Ectodermal cell (in vitro differentiated cells): ENCODE results near the gene DNM1L.

ENCODE experiments used
- H3K27ac ChIP-seq: 2 replicates; pipeline ENCODE4 v1.7.0; 2013; ENCODE audit warnings: mild to moderate bottlenecking, low read depth, low read length; ENCODE audit not compliant: insufficient read depth, poor library complexity, severe bottlenecking
- H3K27me3 ChIP-seq: 2 replicates; pipeline ENCODE4 v1.7.0; 2013; ENCODE audit warnings: mild to moderate bottlenecking, low read length; ENCODE audit not compliant: insufficient read depth, control insufficient read depth, poor library complexity, severe bottlenecking
- H3K36me3 ChIP-seq: one replicate; pipeline ENCODE4 v1.7.0; 2013; ENCODE audit warnings: low read length; ENCODE audit not compliant: control insufficient read depth, insufficient read depth
- H3K4me1 ChIP-seq: one replicate; pipeline ENCODE4 v1.7.0; 2013; ENCODE audit warnings: low read length; ENCODE audit not compliant: control insufficient read depth, insufficient read depth
- H3K4me3 ChIP-seq: 2 replicates; pipeline ENCODE4 v1.7.0; 2013; ENCODE audit warnings: low read depth, low read length, control low read depth; ENCODE audit not compliant: insufficient read depth
- H3K9me3 ChIP-seq: 2 replicates; pipeline ENCODE4 v1.7.0; 2013; ENCODE audit warnings: mild to moderate bottlenecking, low read length, moderate library complexity; ENCODE audit not compliant: control insufficient read depth
- WGBS, 2 experiments: methylation state at CpG; one replicate each; pipeline ENCODE4 v1.1.7; 2013; ENCODE audit warnings: missing lambda C conversion rate in 2 of 2; 5-methylcytosine and 5-hydroxymethylcytosine counted together

The DNM1L gene

DNA sequence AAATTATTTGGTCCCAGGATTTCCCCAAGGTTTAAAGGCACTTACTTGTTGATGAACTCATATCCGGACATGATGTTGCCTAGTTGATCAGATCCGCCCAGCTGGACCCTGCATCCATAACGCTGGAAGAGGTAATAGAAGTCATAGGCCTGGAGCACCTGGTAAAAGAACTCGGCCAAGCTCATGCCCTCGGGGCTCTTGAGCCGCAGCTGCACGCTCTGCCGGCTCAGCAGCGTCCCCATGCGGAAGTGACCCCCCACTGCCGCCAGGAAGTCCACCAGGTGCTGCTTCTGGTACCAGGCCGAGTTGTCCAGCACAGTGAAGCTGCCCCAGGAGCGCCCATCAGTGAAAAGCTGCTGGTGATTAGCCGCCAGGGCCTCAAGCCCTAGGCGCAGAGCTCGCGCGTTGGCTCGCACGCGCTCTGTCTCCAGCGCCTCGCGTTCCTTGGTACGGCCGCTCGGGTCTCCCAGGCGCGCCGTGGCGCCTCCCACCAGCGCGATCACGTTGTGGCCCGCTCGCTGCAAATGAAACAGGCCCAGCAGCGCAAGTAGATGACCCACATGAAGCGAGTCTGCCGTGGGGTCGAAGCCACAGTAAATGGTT is 76.1 kb downstream of the DNM1L start:
- Histone ChIP-seq H3K36me3 (peaks cover 18% of the 10 kb centered on the region), H3K27me3 (no peaks in the 10 kb centered on the region)
- WGBS, 2 experiments = 1% methylated on average over 40 of the region's 40 CpGs

DNA sequence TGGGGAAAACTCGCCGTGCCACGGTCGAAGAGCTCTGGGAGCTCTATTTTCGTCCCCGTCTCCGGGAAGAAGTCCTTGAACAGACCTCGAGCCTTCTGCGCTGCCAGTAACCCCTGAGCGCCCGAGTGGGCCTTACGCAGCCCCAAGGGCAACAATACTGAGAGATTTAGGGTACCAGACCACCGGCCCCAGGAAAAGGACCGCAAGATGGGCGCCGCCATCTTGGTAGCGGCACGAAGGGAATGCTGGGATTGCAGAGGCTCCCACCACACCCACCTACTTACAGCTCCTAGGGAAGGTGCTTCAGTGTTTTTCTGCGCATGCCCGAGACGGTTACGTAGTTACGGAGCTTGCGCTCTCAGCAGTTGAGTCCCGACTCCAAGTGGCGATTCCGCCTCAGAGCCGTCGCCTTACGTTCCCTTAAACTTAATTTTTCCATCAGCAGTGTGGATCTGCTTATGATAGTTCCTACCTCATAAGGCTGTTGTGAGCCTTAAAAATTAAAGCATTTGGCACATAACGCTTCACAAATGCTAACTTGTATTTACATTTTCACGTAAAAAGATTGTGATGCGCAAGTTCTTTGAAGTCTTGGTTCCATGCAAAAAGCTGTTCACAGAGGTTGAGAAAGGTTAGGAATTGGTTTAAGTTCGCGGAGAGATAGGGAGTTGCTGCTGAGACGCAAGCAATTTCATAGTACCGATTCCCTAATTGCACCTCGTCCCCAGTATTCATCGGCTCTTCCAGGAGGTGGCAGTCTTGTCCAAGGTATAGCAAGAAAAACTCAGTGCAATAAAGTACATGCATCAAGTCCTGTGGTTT is 76.8 kb downstream of the DNM1L start, which contains the start of gene YARS2:
TSS of gene YARS2 (minus strand) at position 244 of the 822 bp plus-strand sequence. CDS start at position 221, 23 bp downstream.
- Histone ChIP-seq H3K36me3 (peaks cover 11% of the 10 kb centered on the region), H3K27me3 (no peaks in the 10 kb centered on the region), H3K4me1 (peaks cover 5% of the 10 kb centered on the region), H3K9me3 (no peaks in the 10 kb centered on the region), H3K27ac (peak within 1 kb of the TSS; percentile 91), H3K4me3 (peak within 1 kb of the TSS; percentile 98)
- WGBS, 2 experiments = 0% methylated on average over 38 to 39 of the region's 39 CpGs

More for the DNA sequence above, 76.1 kb downstream of the DNM1L start:
- Histone ChIP-seq H3K4me3 (peak overlapping the region; percentile 98), H3K27ac (peak overlapping the region; percentile 78), H3K4me1 (peaks cover 5% of the 10 kb centered on the region), H3K9me3 (no peaks in the 10 kb centered on the region)

DNA sequence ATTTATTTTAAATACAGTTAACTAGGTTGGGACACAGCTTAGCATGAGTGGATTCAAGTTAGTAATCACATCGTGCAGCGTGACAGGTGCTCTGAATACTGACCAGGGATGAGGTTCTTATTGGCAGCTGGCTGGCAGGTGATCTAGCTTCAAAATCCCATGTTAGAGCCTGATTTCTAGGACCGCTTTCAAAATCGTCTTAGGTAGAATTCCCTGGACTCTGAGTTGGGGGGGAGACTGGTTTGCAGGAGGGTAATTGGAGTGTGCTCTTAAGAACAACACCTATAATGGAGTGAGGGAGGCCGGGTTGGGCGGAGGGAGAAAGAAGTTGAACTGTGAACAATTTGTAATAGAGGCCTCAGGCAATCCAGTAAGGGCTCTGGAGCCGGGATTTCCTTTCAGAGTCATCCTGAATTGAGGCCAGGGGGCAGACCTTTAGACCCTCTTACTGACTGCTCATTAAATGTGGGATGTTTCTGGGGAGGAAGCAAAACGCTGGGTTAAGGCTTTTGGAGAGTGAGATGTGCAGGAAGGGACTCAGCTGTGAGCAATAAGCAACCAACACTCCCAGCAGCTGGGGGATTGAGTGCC is 77.5 kb downstream of the DNM1L start:
- peaks cover 5% of the 10 kb centered on the region for H3K4me1 ChIP-seq
- no peaks in the 10 kb centered on the region for H3K9me3 ChIP-seq
- no peak overlapping the region for H3K27ac ChIP-seq
- H3K27me3 ChIP-seq = no peaks in the 10 kb centered on the region
- peaks cover 10% of the 10 kb centered on the region for H3K36me3 ChIP-seq
- WGBS, 2 experiments = 57% methylated on average over 8 of the region's 8 CpGs
- peak overlapping the region; percentile 98 for H3K4me3 ChIP-seq

DNA sequence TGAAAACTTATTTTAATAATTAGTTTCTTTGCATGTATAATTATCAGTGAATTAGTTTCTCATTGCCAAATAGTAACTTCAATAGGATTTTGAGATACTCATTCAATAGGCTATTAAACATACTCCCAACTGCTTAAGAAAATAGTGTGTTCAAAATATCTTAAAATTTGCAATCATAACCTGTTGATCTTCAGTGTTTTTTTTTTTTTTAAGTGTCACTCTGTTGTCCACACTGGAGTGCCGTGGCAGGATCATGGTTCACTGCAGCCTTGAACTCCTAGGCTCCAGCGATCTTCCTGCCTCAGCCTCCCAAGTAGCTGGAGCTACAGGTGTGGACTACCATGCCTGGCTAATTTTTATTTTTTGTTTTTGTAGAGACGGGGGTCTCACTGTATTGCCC is 78.1 kb downstream of the DNM1L start:
- H3K27me3 ChIP-seq = no peaks in the 10 kb centered on the region
- WGBS, 2 experiments = 97% methylated on average over 3 of the region's 3 CpGs
- H3K4me3 ChIP-seq = no peak overlapping the region
- no peaks in the 10 kb centered on the region for H3K9me3 ChIP-seq
- peaks cover 4% of the 10 kb centered on the region for H3K36me3 ChIP-seq
- no peak overlapping the region for H3K27ac ChIP-seq
- peaks cover 5% of the 10 kb centered on the region for H3K4me1 ChIP-seq

DNA sequence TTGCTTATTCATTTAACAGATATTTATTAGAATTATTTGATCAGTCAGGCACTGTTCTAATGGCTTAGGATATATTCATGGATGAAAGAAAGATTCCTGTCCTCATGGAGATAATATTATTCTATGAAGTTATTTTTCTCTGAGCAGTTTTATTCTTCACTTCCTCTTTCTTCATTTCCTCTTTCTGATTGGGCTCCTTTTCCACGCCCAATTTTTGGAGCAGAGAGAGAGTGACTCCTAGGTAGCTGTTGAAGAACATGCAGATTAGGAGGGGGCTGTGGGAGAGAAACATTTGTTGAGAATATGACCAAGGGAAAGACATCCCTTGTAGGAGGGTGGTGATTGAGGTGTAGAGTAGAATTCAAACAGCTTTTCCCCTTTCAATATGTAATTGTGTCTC is 82.6 kb downstream of the DNM1L start:
- H3K27me3 ChIP-seq = no peaks in the 10 kb centered on the region
- H3K36me3 ChIP-seq = no peaks in the 10 kb centered on the region
- no peaks in the 10 kb centered on the region for H3K4me1 ChIP-seq
- H3K27ac ChIP-seq = no peak overlapping the region
- H3K9me3 ChIP-seq = no peaks in the 10 kb centered on the region
- WGBS, 2 experiments = 83 to 89% methylated on average over 1 of the region's 1 CpG
- H3K4me3 ChIP-seq = no peak overlapping the region

DNA sequence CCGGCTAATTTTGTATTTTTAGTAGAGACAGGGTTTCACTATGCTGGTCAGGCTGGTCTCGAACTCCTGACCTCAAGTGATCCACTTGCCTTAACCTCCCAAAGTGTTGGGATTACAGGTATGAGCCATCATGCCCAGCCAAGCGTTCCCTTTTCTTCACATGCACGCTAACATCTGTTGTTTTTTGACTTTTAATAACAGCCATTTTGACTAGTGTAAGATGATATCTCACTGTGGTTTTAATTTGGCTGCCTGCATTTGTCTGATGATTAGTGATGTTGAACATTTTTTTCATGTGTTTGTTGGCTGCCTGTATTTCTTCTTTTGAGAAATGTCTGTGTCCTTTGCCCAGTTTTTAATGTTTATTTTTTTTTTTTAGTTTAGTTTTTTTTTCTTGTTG is 86.8 kb downstream of the DNM1L start:
- Histone ChIP-seq H3K4me3 (no peak overlapping the region), H3K27ac (no peak overlapping the region), H3K27me3 (no peaks in the 10 kb centered on the region), H3K4me1 (peaks cover 13% of the 10 kb centered on the region), H3K9me3 (no peaks in the 10 kb centered on the region), H3K36me3 (no peaks in the 10 kb centered on the region)
- 89 to 92% methylated on average over 4 of the region's 4 CpGs for WGBS, 2 experiments

DNA sequence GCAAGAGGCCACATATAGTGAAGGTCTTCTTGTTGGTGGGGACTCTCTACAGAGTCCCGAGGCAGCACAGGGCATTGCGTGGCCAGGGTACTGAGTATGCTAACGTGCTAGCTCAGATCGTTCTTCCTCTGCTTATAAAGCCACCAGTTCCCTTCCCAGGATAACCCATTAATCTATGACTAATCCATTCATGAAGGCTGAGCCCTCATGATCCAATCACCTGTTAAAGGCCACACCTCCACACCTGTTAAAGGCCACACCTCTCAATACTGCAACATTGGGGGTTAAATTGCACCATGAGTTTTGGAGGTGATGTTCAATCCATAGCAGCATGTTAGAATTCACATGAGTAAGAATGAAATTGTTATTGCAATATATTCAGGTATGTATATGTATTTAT is 89.4 kb downstream of the DNM1L start:
- Histone ChIP-seq H3K9me3 (no peaks in the 10 kb centered on the region), H3K27ac (no peak overlapping the region), H3K36me3 (no peaks in the 10 kb centered on the region), H3K4me3 (no peak overlapping the region), H3K27me3 (no peaks in the 10 kb centered on the region), H3K4me1 (peaks cover 13% of the 10 kb centered on the region)
- 85 to 93% methylated on average over 4 of the region's 4 CpGs for WGBS, 2 experiments

DNA sequence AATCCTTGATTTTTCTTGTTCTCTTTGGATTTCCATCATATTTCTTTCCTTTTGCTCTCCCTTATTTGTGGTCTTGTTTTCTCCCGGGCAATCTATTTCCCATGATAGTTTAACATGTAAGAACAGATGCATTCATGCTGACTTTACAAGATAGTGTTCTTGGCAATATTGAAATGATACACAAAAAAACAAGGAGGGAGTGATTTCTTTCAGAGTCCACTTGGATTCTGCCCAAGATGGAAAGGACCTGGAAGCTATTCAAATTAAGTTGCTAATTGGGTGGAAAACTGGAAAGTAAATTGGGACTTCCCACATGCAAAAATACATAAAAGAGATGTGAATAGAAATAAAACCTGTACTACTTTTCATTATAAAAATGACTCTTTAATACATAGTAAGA is 91.0 kb downstream of the DNM1L start:
- Histone ChIP-seq H3K27ac (no peak overlapping the region), H3K4me1 (peaks cover 13% of the 10 kb centered on the region), H3K4me3 (no peak overlapping the region), H3K27me3 (no peaks in the 10 kb centered on the region), H3K9me3 (no peaks in the 10 kb centered on the region), H3K36me3 (no peaks in the 10 kb centered on the region)
- WGBS, 2 experiments = 90% methylated on average over 1 of the region's 1 CpG; no CpG with 5 or more reads in 1 of the 2 experiments

DNA sequence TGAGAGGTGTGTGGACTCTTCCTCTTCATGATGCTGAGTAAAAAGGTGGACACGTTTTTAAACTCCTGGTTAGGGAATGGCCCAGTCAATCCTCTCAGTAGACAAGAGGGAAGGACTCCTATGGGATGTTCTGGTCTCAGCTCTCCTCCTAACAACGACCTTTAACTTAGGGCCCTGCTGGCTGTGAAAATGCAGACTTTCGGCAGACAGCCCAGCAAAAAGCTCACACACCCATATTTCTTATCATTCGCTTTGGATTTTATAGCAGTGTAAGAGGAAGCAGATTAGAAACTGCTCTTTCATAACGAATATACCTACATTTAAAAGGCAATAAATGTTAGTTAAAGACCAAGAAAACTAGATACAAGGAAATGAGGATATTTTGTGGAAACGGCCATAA is 94.6 kb downstream of the DNM1L start:
- H3K27ac ChIP-seq = no peak overlapping the region
- 81 to 93% methylated on average over 4 to 5 of the region's 6 CpGs for WGBS, 2 experiments
- no peaks in the 10 kb centered on the region for H3K36me3 ChIP-seq
- H3K4me3 ChIP-seq = no peak overlapping the region
- H3K4me1 ChIP-seq = peaks cover 13% of the 10 kb centered on the region
- H3K27me3 ChIP-seq = no peaks in the 10 kb centered on the region
- no peaks in the 10 kb centered on the region for H3K9me3 ChIP-seq

DNA sequence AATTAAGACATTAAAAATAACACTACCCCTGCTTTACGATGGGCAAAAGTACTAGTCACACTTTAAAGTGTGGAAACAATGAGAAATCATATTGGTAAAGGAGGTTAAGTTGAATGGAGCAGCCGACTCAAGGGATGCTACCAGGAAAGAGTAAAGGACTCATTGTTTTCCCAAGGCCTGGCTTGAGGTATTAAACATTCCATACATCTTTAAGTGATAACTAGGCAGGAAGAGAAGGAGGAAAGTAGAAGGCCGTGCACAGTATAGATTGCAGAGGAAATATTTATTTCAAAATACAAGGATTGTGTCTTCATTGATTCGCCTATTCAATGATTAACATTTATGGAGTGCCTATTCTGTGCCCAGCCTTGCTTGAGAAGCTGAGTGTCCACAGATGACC is 97.2 kb downstream of the DNM1L start:
- no peak overlapping the region for H3K4me3 ChIP-seq
- H3K27ac ChIP-seq = no peak overlapping the region
- no peaks in the 10 kb centered on the region for H3K4me1 ChIP-seq
- no peaks in the 10 kb centered on the region for H3K27me3 ChIP-seq
- H3K9me3 ChIP-seq = no peaks in the 10 kb centered on the region
- WGBS, 2 experiments = 92 to 94% methylated on average over 4 of the region's 4 CpGs
- H3K36me3 ChIP-seq = no peaks in the 10 kb centered on the region
